ENCODE measurements around the gene MXRA8. TPM values are rescaled to one million over a fixed set of nuclear protein-coding genes. Genes with fewer than 3 reads are reported as not detected.

MXRA8 gene
- total RNA-seq, 1 donor from 2014 or later: 345 TPM

GRCh38 chr1:1311107-1312104, 46.9 kb downstream of the MXRA8 start:
- intact Hi-C loops (cut with DNase I): no loop called here
- no peak for TF ChIP-seq CTCF (IDR thresholded peaks at IDR 0.05)
- H3K4me1 ChIP-seq: peaks cover 8 to 23% of the 10 kb centered on the region in 2 donors
- H3K4me3 ChIP-seq: no peak overlapping the region
- no peak for DNase-seq (ENCODE audit: low spot score in 2 of 2)
- no peak overlapping the region for H3K27ac ChIP-seq
- no peaks in the 10 kb centered on the region for H3K9me3 ChIP-seq
- H3K27me3 ChIP-seq: no peaks in the 10 kb centered on the region
- H3K36me3 ChIP-seq: peaks cover 46 to 60% of the 10 kb centered on the region in 2 donors

- Histone ChIP-seq H3K9me3 (no peaks in the 10 kb centered on the region), H3K27ac (peak overlapping the region in 1 of 2 donors; percentile 95), H3K27me3 (no peaks in the 10 kb centered on the region), H3K36me3 (peaks cover 46 to 54% of the 10 kb centered on the region in 2 donors), H3K4me1 (peaks cover 15 to 31% of the 10 kb centered on the region in 2 donors), H3K4me3 (no peak overlapping the region)
- intact Hi-C loops (cut with DNase I): no loop called here
- DNase-seq (ENCODE audit: low spot score in 2 of 2): no peak
- TF ChIP-seq CTCF (IDR thresholded peaks at IDR 0.05): no peak
Measured at GRCh38 chr1:1310476-1311053, 47.8 kb downstream of the MXRA8 start.

GRCh38 chr1:1310109-1310385, 48.3 kb downstream of the MXRA8 start:
- peaks cover 43 to 52% of the 10 kb centered on the region in 2 donors for H3K36me3 ChIP-seq
- intact Hi-C loops (cut with DNase I): no loop called here
- H3K9me3 ChIP-seq: no peaks in the 10 kb centered on the region
- H3K4me1 ChIP-seq: peaks cover 19 to 37% of the 10 kb centered on the region in 2 donors
- H3K4me3 ChIP-seq: no peak overlapping the region
- no peaks in the 10 kb centered on the region for H3K27me3 ChIP-seq
- TF ChIP-seq CTCF (IDR thresholded peaks at IDR 0.05): peak in 1 of 3 experiments; percentile 5
- peak overlapping the region; percentile 95 for H3K27ac ChIP-seq
- no peak for DNase-seq (ENCODE audit: low spot score in 2 of 2)

GRCh38 chr1:1309251-1310108, 48.9 kb downstream of the MXRA8 start:
- peaks cover 25 to 40% of the 10 kb centered on the region in 2 donors for H3K4me1 ChIP-seq
- peaks cover 38 to 47% of the 10 kb centered on the region in 2 donors for H3K36me3 ChIP-seq
- no peak for TF ChIP-seq CTCF (IDR thresholded peaks at IDR 0.05)
- peak overlapping the region; percentile 95 for H3K27ac ChIP-seq
- H3K9me3 ChIP-seq: no peaks in the 10 kb centered on the region
- DNase-seq (ENCODE audit: low spot score in 2 of 2): no peak
- H3K27me3 ChIP-seq: no peaks in the 10 kb centered on the region
- H3K4me3 ChIP-seq: peak overlapping the region; percentile 94 to 99
- intact Hi-C loops (cut with DNase I): loop anchor here (2.0 to 5.0 kb wide), 4 partner anchors 15 to 77 kb away; partner anchors contain the start of genes AURKAIP1, B3GALT6, CPTP and DVL1

GRCh38 chr1:1308756-1309250, 49.6 kb downstream of the MXRA8 start:
- Histone ChIP-seq H3K4me3 (peak overlapping the region; percentile 94 to 99), H3K4me1 (peaks cover 25 to 40% of the 10 kb centered on the region in 2 donors), H3K27ac (peak overlapping the region; percentile 95), H3K27me3 (no peaks in the 10 kb centered on the region), H3K36me3 (peaks cover 31 to 40% of the 10 kb centered on the region in 2 donors), H3K9me3 (no peaks in the 10 kb centered on the region)
- no peak for DNase-seq (ENCODE audit: low spot score in 2 of 2)
- TF ChIP-seq CTCF (IDR thresholded peaks at IDR 0.05): no peak
- intact Hi-C loops (cut with DNase I): loop anchor here (1.0 to 5.0 kb wide), 5 partner anchors 16 to 306 kb away; partner anchors contain the start of genes AURKAIP1, B3GALT6, CPTP and DVL1
